ENCODE data around the gene KYNU.

The KYNU gene

GRCh38 chr2:143000599-143000998 is 123.1 kb downstream of the KYNU start:
- Histone ChIP-seq H3K27me3 (ENCODE audit: insufficient read depth, low read length) (no peaks in the 10 kb centered on the region), H3K79me2 (ENCODE audit: insufficient read depth, low read length) (no peaks in the 10 kb centered on the region), H2AFZ (ENCODE audit: low read length) (no peak overlapping the region), H3K4me3 (ENCODE audit: low read depth, low read length, poor library complexity, severe bottlenecking) (no peak overlapping the region), H3F3A (ENCODE audit: insufficient read depth, low read length) (no peaks in the 10 kb centered on the region), H3K9ac (ENCODE audit: low read length) (no peak overlapping the region), H3K9me2 (ENCODE audit: low read depth, low read length) (no peaks in the 10 kb centered on the region; the same call in 1 of the 2 replicates), H3K4me1 (ENCODE audit: insufficient read depth, low read length, severe bottlenecking) (no peaks in the 10 kb centered on the region), H3K36me3 (ENCODE audit: insufficient read depth, low read length) (no peaks in the 10 kb centered on the region), H3K9me3 (ENCODE audit: low read length) (no peaks in the 10 kb centered on the region), H3K4me2 (ENCODE audit: low read length) (no peak overlapping the region), H4K20me1 (ENCODE audit: insufficient read depth, low read length) (no peaks in the 10 kb centered on the region), H3K27ac (ENCODE audit: low read depth, low read length, poor library complexity, severe bottlenecking) (no peak overlapping the region)
- TF ChIP-seq, protein P1, sequence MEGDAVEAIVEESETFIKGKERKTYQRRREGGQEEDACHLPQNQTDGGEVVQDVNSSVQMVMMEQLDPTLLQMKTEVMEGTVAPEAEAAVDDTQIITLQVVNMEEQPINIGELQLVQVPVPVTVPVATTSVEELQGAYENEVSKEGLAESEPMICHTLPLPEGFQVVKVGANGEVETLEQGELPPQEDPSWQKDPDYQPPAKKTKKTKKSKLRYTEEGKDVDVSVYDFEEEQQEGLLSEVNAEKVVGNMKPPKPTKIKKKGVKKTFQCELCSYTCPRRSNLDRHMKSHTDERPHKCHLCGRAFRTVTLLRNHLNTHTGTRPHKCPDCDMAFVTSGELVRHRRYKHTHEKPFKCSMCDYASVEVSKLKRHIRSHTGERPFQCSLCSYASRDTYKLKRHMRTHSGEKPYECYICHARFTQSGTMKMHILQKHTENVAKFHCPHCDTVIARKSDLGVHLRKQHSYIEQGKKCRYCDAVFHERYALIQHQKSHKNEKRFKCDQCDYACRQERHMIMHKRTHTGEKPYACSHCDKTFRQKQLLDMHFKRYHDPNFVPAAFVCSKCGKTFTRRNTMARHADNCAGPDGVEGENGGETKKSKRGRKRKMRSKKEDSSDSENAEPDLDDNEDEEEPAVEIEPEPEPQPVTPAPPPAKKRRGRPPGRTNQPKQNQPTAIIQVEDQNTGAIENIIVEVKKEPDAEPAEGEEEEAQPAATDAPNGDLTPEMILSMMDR (IDR thresholded peaks at IDR 0.05; ENCODE audit: low read length): no peak
- TF ChIP-seq EZH2 (IDR thresholded peaks at IDR 0.05; ENCODE audit: borderline replicate concordance, low read length): no peak

DNA sequence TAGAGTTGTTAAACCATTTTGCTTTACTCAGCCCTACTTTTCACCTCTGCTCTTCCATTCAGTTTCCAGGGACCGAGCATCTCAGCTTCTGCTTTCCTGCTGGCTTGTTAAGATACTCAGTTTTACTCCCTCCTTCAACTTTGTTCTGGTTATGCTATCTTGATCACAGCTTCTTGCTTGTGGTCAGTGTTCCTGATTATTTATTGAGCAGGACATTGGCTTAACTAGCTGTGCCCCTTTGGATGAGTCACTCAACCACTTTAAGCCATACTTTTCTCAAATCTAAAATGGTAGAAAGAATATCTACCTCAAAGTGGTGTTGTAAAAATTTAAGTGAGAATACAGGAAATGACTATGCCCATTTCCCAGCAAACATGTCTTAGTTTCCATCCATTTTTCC is 124.0 kb downstream of the KYNU start:
- Histone ChIP-seq H3K4me2 (ENCODE audit: low read length) (no peak overlapping the region), H3F3A (ENCODE audit: insufficient read depth, low read length) (no peaks in the 10 kb centered on the region), H3K9me2 (ENCODE audit: low read depth, low read length) (no peaks in the 10 kb centered on the region; the same call in 1 of the 2 replicates), H4K20me1 (ENCODE audit: insufficient read depth, low read length) (no peaks in the 10 kb centered on the region), H3K4me1 (ENCODE audit: insufficient read depth, low read length, severe bottlenecking) (no peaks in the 10 kb centered on the region), H3K9me3 (ENCODE audit: low read length) (no peaks in the 10 kb centered on the region), H3K27me3 (ENCODE audit: insufficient read depth, low read length) (no peaks in the 10 kb centered on the region), H2AFZ (ENCODE audit: low read length) (no peak overlapping the region), H3K9ac (ENCODE audit: low read length) (no peak overlapping the region), H3K4me3 (ENCODE audit: low read depth, low read length, poor library complexity, severe bottlenecking) (no peak overlapping the region), H3K27ac (ENCODE audit: low read depth, low read length, poor library complexity, severe bottlenecking) (no peak overlapping the region), H3K79me2 (ENCODE audit: insufficient read depth, low read length) (no peaks in the 10 kb centered on the region), H3K36me3 (ENCODE audit: insufficient read depth, low read length) (no peaks in the 10 kb centered on the region)
- TF ChIP-seq, protein P1 (IDR thresholded peaks at IDR 0.05; ENCODE audit: low read length): no peak
- no peak for TF ChIP-seq EZH2 (IDR thresholded peaks at IDR 0.05; ENCODE audit: borderline replicate concordance, low read length)

GRCh38 chr2:143015656-143016055 is 138.2 kb downstream of the KYNU start:
- no peak overlapping the region for H3K9ac ChIP-seq (ENCODE audit: low read length)
- no peak overlapping the region for H3K27ac ChIP-seq (ENCODE audit: low read depth, low read length, poor library complexity, severe bottlenecking)
- no peaks in the 10 kb centered on the region for H3K27me3 ChIP-seq (ENCODE audit: insufficient read depth, low read length)
- TF ChIP-seq, protein P1 (IDR thresholded peaks at IDR 0.05; ENCODE audit: low read length): no peak
- TF ChIP-seq EZH2 (IDR thresholded peaks at IDR 0.05; ENCODE audit: borderline replicate concordance, low read length): no peak
- no peak overlapping the region for H3K4me2 ChIP-seq (ENCODE audit: low read length)
- H3K36me3 ChIP-seq (ENCODE audit: insufficient read depth, low read length): no peaks in the 10 kb centered on the region
- H3K4me3 ChIP-seq (ENCODE audit: low read depth, low read length, poor library complexity, severe bottlenecking): no peak overlapping the region
- H2AFZ ChIP-seq (ENCODE audit: low read length): no peak overlapping the region
- no peaks in the 10 kb centered on the region for H4K20me1 ChIP-seq (ENCODE audit: insufficient read depth, low read length)
- H3K4me1 ChIP-seq (ENCODE audit: insufficient read depth, low read length, severe bottlenecking): no peaks in the 10 kb centered on the region
- no peaks in the 10 kb centered on the region for H3F3A ChIP-seq (ENCODE audit: insufficient read depth, low read length)
- H3K9me2 ChIP-seq (ENCODE audit: low read depth, low read length): no peaks in the 10 kb centered on the region
- no peaks in the 10 kb centered on the region for H3K79me2 ChIP-seq (ENCODE audit: insufficient read depth, low read length)
- no peaks in the 10 kb centered on the region for H3K9me3 ChIP-seq (ENCODE audit: low read length)
